ENCODE measurements around the gene DCLK2.

- TF ChIP-seq EP300 (IDR thresholded peaks at IDR 0.05; ENCODE audit: borderline replicate concordance) (no peak), EGR1 (IDR thresholded peaks at IDR 0.05) (no peak), RAD21 (IDR thresholded peaks at IDR 0.05; ENCODE audit: low read depth) (no peak), REST (IDR thresholded peaks at IDR 0.05; ENCODE audit: low read depth) (no peak), FOXM1 (IDR thresholded peaks at IDR 0.05; ENCODE audit: borderline replicate concordance, low read depth) (no peak), TEAD4 (IDR thresholded peaks at IDR 0.05) (no peak), TAF1 (IDR thresholded peaks at IDR 0.05; ENCODE audit: low read depth) (no peak), CREB1 (IDR thresholded peaks at IDR 0.05; ENCODE audit: low read depth) (no peak), CEBPB (IDR thresholded peaks at IDR 0.05) (no peak), TCF12 (IDR thresholded peaks at IDR 0.05; ENCODE audit: low read depth) (no peak), YY1 (IDR thresholded peaks at IDR 0.05; ENCODE audit: low read depth) (no peak)
- TF ChIP-seq, protein P1, sequence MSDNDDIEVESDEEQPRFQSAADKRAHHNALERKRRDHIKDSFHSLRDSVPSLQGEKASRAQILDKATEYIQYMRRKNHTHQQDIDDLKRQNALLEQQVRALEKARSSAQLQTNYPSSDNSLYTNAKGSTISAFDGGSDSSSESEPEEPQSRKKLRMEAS (IDR thresholded peaks at IDR 0.05): no peak
- TF ChIP-seq, protein P2, sequence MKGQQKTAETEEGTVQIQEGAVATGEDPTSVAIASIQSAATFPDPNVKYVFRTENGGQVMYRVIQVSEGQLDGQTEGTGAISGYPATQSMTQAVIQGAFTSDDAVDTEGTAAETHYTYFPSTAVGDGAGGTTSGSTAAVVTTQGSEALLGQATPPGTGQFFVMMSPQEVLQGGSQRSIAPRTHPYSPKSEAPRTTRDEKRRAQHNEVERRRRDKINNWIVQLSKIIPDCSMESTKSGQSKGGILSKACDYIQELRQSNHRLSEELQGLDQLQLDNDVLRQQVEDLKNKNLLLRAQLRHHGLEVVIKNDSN (IDR thresholded peaks at IDR 0.05): no peak
Measured at GRCh38 chr4:150136481-150136880, 58.2 kb downstream of the DCLK2 start.
